ENCODE data around the gene ZNF829.

Gene ZNF829
- 22.2 to 36.1 (median 26.2) reads per million in 4 experiments for total RNA-seq

- DNase-seq: peak; percentile 89
Observed at GRCh38 chr19:36915992-36916830, at the start of gene ZNF829, which contains the start of gene ZNF568. ZNF829 (minus strand) TSS chr19:36916291; CDS start chr19:36915167, 1,124 bp downstream. ZNF568 (plus strand) TSS chr19:36916332; CDS start chr19:36922771, 6,439 bp downstream.

GRCh38 chr19:36963280-36963679 lies 47.2 kb upstream of the ZNF829 start:
- DNase-seq: no peak

- DNase-seq: no peak
Observed at GRCh38 chr19:36962346-36962745, 46.3 kb upstream of the ZNF829 start.

- DNase-seq: no peak
Observed at GRCh38 chr19:36950335-36951119, 34.4 kb upstream of the ZNF829 start.

- DNase-seq: no peak
Observed at GRCh38 chr19:36939153-36939552, 23.1 kb upstream of the ZNF829 start.

- DNase-seq: no peak
Observed at GRCh38 chr19:36931684-36932083, 15.6 kb upstream of the ZNF829 start.

GRCh38 chr19:36918090-36918489 lies 2.0 kb upstream of the ZNF829 start:
- DNase-seq: no peak

- no peak for DNase-seq
Observed at GRCh38 chr19:36916991-36917390, 900 bp upstream of the ZNF829 start.

GRCh38 chr19:36898422-36898821 lies 17.7 kb downstream of the ZNF829 start:
- DNase-seq: no peak

- no peak for DNase-seq
Observed at GRCh38 chr19:36894849-36895383, 21.2 kb downstream of the ZNF829 start.

- no peak for DNase-seq
Observed at GRCh38 chr19:36891768-36892357, 24.2 kb downstream of the ZNF829 start.

- no peak for DNase-seq
Observed at GRCh38 chr19:36876993-36877938, 38.8 kb downstream of the ZNF829 start.

- no peak for DNase-seq
Observed at GRCh38 chr19:36851898-36852297, 64.2 kb downstream of the ZNF829 start.

GRCh38 chr19:36850559-36851442 lies 65.3 kb downstream of the ZNF829 start, which contains the start of gene ZNF345:
ZNF345 (plus strand) TSS chr19:36850876; CDS start chr19:36876831, 25,955 bp downstream.
- peak; percentile 75 for DNase-seq

- peak; percentile 79 for DNase-seq
Observed at GRCh38 chr19:36849701-36850558, 66.2 kb downstream of the ZNF829 start.

GRCh38 chr19:36847968-36848367 lies 68.1 kb downstream of the ZNF829 start:
- DNase-seq: no peak

- DNase-seq: no peak
Observed at GRCh38 chr19:36838784-36839324, 77.2 kb downstream of the ZNF829 start.

All from effector CD8-positive, alpha-beta T cell (primary cell).